ENCODE results near the gene APOL2.
A peak's percentile ranks its signal among the peaks of the same experiment; 100 is the strongest.
"Not testable (repeated sequence)": the region's sequence is repeated elsewhere in the genome, so short reads cannot be mapped to it uniquely, and the experiment has no call there.

The APOL2 gene

GRCh38 chr22:36220451-36220921 is 18.8 kb downstream of the APOL2 start:
- DNase-seq: no peak

GRCh38 chr22:36218648-36219193 is 20.6 kb downstream of the APOL2 start:
- DNase-seq: no peak

GRCh38 chr22:36215981-36216380 is 23.3 kb downstream of the APOL2 start:
- DNase-seq: no peak

GRCh38 chr22:36213586-36213985 is 25.7 kb downstream of the APOL2 start:
- no peak for DNase-seq

GRCh38 chr22:36212901-36213300 is 26.4 kb downstream of the APOL2 start:
- DNase-seq: no peak

GRCh38 chr22:36211237-36211861 is 28.0 kb downstream of the APOL2 start:
- peak; percentile 16 for DNase-seq

GRCh38 chr22:36210224-36210623 is 29.1 kb downstream of the APOL2 start:
- no peak for DNase-seq

- not testable (repeated sequence) for DNase-seq
Observed at GRCh38 chr22:36209488-36209908, 29.8 kb downstream of the APOL2 start.

- DNase-seq: no peak
Observed at GRCh38 chr22:36208914-36209313, 30.4 kb downstream of the APOL2 start.

- DNase-seq: no peak
Observed at GRCh38 chr22:36208162-36208765, 31.1 kb downstream of the APOL2 start.

GRCh38 chr22:36206255-36206654 is 33.1 kb downstream of the APOL2 start:
- DNase-seq: no peak

- not testable (repeated sequence) for DNase-seq
Observed at GRCh38 chr22:36205573-36205972, 33.8 kb downstream of the APOL2 start.

- DNase-seq: no peak
Observed at GRCh38 chr22:36204632-36205015, 34.7 kb downstream of the APOL2 start.

GRCh38 chr22:36204001-36204631 is 35.2 kb downstream of the APOL2 start:
- no peak for DNase-seq

- DNase-seq: not testable (repeated sequence)
Observed at GRCh38 chr22:36203441-36203840, 35.9 kb downstream of the APOL2 start.

- peak; percentile 21 for DNase-seq
Observed at GRCh38 chr22:36202906-36203305, 36.4 kb downstream of the APOL2 start.

- DNase-seq: no peak
Observed at GRCh38 chr22:36201630-36202319, 37.6 kb downstream of the APOL2 start, which contains the start of gene APOL4. TSS of gene APOL4 (minus strand) at chr22:36201809. CDS start at chr22:36201734, 75 bp downstream.

- DNase-seq: not testable (repeated sequence)
Observed at GRCh38 chr22:36201025-36201424, 38.3 kb downstream of the APOL2 start.

- no peak for DNase-seq
Observed at GRCh38 chr22:36199001-36199551, 40.3 kb downstream of the APOL2 start.

- DNase-seq: no peak
Observed at GRCh38 chr22:36198536-36198935, 40.8 kb downstream of the APOL2 start.

GRCh38 chr22:36197514-36198146 is 41.7 kb downstream of the APOL2 start:
- DNase-seq: no peak

- no peak for DNase-seq
Observed at GRCh38 chr22:36197065-36197440, 42.3 kb downstream of the APOL2 start.
